Activated naive CD8-positive, alpha-beta T cell treated with anti-CD3 and anti-CD28 coated beads, Interleukin-2, amount 50 U/mL, for 16 hours (primary cell): Measurements from ENCODE around the gene SLC35A2.
A peak's percentile ranks its signal among the peaks of the same experiment; 100 is the strongest.

ENCODE experiments used
- DNase-seq: peaks from one replicate; pipeline ENCODE4 v3.0.0-alpha.2; 2020; ENCODE audit warnings: low read depth, low spot score

SLC35A2 gene

DNA sequence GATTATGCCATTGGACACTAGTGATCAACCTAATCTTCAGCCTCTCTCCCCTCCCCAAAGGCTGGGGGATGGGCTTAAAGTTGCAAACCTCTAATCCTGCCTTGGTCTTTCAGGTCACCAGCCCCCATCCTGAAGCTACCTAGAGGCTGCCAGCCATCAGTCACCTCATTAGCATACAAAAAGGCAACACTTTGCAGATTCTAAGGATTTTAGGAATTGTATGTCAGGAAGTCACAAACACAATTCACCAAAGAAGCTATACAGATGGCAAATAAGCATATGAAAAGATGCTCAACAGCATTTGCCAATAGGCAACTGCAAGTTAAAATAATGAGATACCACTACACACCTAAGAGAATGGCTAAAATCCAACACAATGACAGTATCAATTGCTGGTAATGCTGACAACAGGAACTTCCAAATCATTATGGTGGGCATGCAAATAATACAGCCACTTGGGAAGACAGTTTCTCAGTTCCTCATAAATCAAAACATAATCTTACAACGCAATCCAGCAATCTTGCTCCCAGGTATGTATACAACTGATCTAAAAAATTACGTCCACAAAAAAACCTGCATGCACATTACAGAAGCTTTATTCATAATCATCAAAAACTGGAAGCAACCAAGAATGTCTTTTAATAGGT lies 16.4 kb upstream of the SLC35A2 start:
- no peak for DNase-seq

DNA sequence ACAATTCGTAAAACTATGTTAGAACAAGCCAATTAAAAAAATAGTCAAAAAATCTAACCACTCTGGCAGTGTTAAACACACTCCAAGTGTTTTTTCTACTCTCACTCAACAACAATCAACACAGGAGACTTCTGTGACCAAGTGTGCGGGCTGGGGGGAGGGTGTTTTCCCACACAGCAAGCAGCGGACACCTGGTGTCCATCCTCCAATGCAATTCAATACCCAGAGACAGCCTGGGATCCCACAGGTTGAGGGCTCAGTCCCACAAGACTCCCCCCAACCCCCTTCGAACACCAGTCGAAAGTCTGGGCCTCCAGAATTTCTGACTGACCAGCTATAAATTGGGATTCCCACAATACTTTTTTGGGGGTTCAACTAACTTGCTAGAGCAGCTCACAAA lies 15.7 kb upstream of the SLC35A2 start:
- no peak for DNase-seq

DNA sequence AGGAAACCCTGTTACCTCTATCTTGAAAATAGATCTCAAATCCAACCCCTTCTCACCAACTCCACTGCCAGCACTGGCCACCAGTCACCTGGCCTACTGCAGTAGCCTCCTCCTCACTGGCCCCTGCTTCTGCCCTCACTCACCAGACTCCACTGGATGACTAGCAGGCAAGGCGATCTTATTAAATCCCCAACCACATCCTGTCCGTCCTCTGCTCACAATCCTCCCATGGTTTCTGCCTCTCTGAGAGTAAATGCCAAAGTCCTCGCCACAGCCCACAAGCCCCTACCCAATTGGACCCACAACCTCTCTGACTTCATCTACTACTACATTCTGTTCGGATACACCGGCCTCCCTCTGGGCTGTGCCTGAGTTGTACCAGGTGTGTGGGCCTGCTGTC lies 12.8 kb upstream of the SLC35A2 start:
- DNase-seq = no peak

DNA sequence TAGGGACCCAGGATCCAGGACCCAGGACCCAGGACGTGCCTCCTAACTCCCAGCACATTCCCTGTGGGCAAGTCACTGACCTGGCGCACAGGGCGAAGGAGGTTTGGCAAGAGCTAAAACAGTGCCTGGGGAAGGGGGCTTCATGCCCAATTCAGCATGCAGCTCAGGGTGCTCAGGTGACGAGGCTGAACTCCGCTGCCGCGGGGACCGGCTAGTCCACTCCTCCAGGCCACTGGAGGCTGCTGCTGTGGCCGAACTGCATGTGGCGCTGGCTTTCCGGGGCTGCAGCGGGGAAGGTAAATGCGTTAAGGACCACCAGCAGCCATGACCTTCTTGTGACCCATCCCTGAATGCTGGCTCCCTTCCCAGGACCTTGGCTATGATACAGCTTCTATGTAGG lies 12.3 kb upstream of the SLC35A2 start:
- DNase-seq = no peak

DNA sequence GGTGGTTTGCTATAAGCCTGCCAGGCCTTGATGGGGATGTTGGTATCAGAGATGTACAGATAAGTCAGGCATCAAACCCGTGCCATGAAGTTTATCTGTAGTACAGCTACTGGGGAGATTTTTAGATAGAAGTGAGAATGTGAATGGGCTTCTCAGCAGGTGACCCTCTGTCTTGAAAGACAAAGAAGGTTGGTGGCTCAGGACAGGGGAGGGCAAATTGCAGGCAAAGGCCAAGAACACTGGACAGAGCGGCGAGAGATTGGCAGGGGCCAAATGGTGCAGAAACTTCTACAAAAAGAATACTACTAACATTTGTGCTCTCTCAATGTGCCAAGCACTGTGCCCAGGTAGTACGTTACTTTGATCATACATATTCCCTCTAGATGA lies 9.3 kb upstream of the SLC35A2 start:
- no peak for DNase-seq

DNA sequence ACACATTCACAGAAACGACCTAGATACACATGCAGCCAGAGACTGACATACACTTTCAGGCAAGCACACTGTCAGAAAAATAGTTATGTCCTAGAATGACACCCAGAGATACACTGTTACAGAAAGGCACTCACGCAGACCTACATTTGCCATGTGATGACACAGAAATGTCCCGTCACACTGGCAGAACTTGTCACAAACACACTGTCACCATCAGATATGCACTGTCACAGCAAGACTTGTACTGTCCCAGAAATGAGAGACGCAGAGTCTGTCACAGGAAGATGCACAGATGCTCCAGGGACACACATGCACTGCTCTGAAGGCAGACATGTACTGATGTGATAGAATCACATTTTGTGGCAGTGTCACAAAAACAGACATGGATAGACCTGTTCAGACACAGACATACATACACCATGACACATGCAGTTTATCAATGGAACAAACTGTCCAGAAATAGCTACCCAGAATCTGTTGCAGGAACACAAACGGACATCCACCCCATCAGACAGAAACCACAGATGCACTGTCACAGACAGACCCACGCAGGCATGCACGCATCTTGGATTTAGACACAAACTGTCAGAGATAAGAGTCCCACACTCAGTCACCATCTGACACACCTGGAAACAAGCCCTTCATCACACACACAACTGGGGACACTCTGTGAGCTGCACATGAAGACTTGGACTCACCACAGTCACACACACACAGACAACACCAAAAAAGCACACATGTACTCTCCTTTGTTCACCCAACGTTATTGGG lies 8.7 kb upstream of the SLC35A2 start:
- no peak for DNase-seq

DNA sequence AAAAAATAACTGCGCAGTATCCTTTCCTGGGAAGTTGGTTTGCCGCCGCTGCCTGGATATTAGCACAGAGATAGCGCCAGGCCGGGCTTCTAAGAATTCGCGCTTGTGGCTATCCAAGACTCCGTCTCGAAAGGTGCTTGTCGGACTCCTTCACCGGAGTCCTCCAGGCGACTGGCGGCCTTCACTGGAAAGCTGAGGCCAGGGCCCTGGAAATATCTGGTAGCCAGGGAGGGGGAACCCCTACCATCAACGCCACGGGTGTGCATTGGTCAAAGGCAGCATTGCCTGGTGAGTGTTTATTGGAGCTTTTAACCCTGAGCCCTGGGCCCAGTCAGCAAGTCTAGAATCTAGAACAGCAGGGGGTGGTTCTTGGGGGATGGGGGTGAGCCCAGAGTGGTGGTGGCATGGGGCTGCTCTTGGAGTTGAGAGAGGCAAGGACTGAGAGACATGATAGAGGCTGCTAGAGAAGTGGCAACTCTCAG lies 8.0 kb upstream of the SLC35A2 start:
- no peak for DNase-seq

DNA sequence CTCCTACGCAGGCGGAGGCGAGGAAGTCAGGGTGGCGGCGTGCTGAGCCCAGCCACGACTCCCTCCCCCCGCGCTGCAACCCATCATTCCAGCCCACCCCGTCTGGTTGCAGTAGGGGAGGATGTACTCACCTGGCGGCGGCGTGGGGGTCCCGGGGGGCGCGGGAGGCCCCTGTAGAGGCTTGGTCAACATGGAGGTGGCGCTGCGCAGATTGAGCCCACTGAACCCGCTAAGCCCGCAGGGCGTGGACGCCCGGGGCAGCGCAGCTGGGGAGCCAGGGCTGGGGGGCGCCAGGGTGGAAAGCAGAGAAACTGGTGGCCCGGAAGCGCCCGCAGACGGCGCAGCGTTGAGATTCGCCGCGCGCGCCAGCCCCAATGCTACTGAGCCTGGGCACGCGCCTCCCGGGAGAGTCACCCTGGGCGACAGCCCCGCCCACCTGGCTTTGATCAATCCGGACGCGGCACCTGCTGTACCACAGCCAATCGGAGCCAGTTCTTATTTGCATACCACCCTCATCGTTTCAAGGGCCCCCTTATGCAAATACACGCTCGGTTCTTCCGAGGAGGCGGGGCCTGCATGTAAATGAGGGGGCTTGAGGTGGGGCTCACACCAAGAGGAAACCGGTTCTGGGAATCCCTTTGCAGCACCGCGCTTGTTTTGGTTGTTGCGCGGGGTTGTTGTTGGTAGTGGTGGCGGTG lies 7.3 kb upstream of the SLC35A2 start, which contains the start of gene PIM2:
TSS of gene PIM2 (minus strand) at position 382 of the 698 bp plus-strand sequence. CDS start at position 192, 190 bp downstream.
- peak; percentile 77 for DNase-seq

DNA sequence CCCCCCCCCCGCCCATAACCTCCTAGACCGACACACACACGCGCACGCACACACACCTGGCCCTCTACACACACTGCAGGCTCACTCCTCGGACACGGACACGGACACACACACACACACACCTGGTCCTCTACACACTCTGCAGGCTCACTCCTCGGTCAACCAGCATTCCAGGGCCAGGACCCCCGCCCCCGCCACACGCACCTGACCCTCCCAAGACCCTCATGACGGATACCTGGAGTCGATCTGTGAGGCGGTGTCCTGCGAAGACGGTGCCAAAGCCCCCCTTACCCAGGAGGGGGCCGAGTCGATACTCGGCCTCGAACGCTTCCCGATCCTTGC lies 6.8 kb upstream of the SLC35A2 start:
- DNase-seq = no peak

DNA sequence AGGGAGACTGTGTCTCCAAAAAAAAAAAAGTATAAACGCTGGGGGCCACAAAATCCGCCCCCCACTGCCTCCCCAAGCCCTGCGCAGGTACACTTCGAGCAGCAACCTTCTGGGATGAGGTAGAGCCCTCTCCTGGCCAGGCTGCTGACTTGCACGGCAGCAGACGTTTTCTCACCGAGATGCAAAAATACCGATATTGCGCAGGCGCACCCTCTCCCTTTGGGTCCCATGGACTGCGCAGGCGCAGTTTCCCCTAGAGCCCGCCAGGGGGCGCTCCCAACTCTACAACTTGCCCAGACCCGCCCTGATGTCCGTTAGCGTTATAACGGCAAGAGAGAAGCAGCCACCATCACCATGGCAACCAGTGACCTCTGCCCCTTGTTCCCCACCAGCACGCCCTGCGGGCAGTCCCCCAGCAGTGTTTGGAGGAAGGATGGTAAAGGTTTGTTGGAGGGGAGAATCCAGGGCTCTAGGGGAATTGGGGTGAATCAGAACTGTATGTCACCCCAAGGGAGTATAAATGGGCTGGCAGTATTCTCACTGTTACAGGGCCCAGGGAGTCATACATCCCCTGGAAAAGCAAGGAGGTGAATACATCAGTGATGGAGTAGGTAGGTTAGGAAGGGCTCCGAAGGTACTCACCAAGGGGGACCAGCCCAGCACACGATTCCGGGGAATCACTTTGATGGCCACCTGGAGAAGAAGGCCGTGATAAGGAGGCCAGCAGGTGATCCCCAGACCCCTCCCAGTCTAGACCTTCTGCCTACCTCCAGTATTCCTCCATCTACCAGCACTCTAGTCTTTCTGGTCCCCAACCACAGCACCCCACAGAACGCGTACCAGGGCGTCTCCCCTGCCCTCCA lies 5.9 kb upstream of the SLC35A2 start:
- DNase-seq = peak; percentile 54

DNA sequence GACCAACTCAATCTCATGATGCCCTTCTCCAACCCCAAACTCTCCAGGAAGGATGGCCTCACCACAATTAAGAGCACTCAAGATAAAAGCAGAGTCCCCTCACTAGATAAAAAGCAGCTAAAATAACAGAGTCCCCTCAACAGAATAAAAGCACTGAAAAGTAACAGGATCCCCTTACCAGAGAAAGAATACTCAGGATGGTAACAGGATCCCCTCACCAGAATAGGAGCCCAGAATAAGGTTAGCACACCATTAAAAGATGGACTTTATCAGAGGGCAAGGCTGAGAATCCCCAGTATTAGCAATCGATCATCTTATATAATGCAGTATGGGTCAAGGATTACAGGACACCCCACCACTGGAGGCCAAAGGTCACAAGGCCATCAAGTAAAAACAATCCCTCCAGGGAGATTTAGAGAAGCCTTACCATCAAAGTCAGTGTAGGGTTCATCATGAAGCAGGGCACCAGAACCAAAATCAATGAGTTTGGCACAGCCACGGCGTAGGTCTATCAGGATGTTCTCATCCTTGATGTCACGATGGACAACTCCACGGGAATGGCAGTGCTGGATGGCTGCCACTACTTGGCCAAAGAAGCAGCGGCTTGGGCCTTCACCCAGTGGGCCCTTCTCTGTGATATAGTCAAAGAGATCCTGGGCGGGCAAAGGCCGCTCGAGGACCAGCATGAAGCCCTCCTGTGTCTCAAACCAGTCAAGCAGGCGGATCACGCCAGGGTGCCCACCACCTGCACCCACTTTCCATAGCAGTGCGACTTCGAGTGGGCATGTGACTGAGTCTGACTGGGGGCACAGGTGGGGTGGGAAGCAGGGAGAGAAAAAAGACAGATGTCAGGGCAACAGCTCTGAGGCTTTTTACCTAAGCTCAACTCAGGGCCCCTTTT lies 3.4 kb upstream of the SLC35A2 start:
- DNase-seq = no peak

DNA sequence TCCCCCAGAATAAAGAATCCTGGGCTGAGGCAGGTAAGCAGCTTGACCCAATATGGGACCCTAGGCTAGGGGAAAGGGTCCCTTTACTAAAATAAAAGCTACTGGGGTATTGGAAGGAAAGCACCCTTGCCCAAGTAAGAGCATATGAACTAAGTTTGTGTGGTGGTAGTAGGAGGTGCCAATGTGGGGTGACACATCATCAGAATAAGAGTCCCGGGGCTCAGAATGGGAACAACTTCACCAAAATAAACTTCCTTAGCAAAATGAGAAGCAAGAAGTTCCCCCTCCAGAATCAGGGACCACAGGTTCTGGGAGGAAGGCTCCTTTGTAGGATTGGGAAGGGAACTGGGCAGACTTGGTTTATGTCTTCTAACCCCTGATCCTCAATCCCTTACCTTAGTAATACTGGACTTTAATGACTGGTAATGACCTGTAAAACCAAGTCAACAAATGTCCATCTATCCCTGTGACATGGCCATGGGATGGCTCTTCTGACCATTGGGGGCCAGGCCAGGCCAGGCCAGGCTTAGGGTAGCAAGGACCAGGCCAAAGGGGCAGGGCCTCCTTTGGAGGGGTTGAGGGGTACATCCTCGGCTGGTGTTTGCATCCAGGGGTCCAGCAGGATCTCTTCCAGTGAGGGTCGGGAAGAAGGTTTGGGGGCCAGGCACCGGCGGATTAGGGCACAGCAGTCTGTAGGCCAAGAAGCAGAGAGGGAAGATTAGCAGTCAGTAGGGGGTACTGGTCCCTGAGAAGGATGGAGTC lies 2.3 kb upstream of the SLC35A2 start:
- DNase-seq = no peak

DNA sequence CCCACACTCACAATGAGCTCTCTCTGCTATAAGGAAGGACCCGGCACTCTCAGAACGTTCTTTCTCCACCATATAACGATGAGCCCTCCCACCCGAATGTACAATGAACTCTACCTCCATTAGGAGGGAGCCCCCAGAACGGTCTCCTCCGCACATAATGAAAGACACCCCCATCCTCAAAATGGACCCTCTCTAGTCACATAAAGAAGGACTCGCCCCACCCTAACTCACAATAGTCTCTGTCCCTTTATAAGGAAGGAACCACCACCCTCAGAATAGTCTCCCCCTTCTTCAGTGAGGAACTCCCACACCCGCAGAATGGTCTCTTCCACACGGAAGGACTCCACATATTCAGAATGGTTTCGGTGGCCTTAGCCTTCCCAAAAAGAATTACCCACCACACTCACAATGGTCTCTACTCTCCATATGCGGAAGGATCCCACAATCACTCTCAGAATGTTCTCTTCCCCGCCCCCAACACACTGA lies 477 bp downstream of the SLC35A2 start:
- no peak for DNase-seq

DNA sequence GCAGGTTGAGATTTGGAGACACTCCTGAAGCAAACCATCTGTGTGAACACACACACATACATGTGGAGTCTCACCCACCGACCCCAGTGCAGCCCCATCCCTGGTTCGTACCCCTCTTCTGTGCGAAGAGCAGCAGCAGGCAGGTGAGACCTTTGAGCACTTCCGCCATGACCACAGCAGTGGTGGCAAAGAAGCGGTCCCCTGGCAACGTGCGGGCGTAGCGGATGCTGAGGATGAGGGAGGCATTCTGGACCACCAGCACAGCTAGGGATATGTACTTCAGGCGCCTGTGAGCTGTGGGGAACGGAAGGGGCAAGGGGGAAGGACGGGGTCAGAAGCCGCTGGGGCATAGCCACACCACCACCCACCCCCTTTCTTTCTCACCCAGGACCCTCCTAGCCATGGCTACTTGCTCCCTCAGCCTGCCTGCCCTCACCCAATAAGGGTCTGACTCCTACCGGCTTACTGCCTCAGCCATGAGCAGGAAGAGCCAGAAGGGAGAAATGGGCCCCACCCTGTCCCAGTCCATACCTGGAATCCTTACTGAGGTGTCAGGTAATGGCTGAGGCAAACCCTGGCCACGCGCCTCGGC lies 1.6 kb downstream of the SLC35A2 start:
- DNase-seq = no peak

DNA sequence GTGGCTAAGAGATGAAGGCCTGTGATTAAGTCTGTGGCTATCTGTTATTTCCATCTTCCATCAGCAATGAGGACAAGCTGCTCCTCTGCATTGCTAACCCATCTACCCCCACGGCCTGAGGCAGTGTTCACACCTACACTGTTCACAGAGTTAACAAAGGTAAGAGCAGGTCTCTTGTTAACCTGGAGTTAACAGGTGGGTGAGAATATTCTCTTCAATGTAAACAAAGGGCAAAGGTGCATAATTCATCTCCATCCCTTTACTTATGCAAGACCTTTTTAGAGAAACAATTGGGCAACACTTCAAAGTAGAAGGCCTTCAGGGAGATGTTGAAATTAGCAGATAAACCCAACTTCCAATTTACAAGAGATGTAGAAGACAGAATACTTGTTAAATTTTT lies 2.8 kb downstream of the SLC35A2 start:
- DNase-seq = no peak

DNA sequence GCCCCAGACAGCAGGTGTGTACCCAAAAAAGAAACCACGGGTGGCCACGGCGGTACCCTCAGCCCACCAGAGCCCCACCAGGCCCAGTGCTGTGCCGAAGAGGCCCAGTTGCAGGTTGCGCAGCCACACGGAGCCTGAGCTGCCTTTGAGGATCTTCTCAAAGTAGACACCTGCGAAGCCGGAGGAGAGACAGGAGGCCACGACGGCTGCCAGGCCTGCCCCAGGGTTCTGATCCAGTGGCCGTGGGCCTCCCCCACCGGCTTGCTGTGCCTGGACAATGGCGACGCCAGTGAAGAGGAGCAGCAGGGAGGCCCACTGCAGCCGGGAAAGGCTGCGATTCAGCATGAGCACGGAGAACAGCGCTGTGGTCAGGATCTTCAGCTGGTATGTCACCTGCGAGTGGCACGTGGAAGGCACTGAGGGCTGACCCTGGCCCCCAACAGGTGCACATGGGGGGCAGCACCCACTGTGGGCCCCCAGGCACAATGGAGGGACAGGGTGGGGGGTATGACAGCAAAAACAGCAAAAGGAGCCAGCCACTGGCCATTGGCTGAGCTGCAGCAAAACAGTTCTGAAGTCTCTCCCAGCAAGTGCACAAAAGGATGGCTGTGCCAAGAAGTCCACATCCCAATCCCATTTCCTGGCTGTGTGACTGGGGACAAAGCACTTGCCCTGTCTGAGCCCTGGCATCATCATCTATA lies 6.2 kb downstream of the SLC35A2 start:
- DNase-seq = no peak

DNA sequence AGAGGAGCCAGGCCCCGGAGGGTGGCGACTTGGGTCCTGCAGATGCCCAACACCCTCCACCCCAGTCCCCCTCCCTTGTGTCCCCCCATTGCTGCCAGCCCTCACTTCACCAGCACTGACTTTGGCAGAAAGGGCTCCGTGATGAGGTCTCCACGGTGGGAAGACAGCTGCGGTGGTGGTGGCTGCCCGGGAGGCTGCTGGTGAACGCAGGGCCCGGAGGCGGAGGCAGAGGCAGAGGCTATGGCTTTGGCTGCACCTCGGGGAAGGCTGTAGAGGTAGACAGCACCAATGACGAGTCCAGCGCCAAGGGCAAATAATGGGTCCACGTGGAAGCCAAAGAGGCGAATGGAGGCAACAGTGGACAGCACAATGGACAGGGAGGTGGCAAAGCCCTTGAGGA lies 6.8 kb downstream of the SLC35A2 start:
- DNase-seq = no peak

DNA sequence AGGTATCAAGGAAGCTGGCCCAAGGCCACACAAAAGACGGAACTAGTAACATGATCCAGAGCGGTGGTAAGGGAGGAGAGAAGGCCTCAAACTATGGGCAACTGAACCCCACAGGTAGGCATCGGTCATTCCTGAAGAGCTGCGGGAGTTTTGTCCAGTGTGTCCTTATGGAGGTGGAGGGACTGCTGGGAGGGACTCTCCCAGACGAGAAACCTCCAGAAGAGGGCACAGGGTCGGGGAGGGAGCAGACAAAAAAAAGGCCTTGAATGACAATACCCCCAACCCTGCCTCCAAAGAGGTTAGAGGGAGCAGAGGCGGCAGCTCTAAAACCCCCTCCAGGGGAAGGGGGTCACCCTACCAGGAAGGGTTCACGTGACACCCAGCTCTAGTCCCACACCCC lies 7.3 kb downstream of the SLC35A2 start:
- DNase-seq = no peak

DNA sequence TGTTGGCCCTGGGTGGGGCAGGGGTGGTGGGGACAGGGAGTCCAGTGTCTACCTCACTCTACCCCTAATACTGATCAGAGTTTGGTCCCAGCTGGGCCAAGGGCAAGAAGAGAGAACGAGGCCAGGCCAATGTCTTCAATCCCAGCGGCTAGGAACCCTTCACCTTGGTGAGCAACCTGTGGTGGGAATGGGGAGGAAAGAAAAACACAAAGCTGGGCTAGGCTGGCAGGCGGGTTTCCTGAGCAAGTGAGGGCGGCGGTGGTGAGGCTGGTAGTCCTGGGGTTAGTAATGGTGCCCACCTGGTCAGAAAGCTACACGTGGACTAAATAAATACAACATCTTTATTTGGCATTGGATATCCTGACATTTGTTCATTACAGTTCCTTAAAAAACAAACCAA lies 8.2 kb downstream of the SLC35A2 start:
- no peak for DNase-seq
